ENCODE measurements around the gene GSTA2.
"Not testable (repeated sequence)": the region's sequence is repeated elsewhere in the genome, so short reads cannot be mapped to it uniquely, and the experiment has no call there.

GSTA2 gene

GRCh38 chr6:52761673-52762491 is 1.4 kb downstream of the GSTA2 start:
- not testable (repeated sequence) for FAIRE-seq

GRCh38 chr6:52760105-52760765 is 3.0 kb downstream of the GSTA2 start:
- FAIRE-seq, result no peak

More at GRCh38 chr6:52761673-52762491, 1.4 kb downstream of the GSTA2 start:
- not testable (repeated sequence) for DNase-seq (ENCODE audit: insufficient read length, low spot score)

DNA sequence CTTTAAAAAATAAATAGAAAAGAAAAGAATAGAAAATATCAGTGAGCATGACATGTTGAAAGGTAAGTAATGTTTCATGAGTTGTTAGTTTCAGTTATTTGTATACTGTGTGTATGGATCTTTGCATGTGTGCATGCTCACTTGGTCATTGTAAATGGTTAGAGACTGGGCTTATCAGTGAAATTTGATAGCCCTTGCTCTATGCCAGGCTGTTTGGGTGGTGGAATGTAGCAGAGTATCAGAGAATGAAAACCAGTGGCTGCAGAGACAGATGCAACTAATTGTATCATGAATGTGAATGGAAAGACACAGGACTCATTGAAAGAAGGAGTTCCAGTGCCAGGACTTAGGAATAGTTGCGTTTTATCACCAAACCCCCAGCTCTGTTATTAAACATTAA is 4.2 kb downstream of the GSTA2 start:
- DNase-seq (ENCODE audit: insufficient read length, low spot score), result no peak
- no peak for FAIRE-seq

More at GRCh38 chr6:52760105-52760765, 3.0 kb downstream of the GSTA2 start:
- no peak for DNase-seq (ENCODE audit: insufficient read length, low spot score)

DNA sequence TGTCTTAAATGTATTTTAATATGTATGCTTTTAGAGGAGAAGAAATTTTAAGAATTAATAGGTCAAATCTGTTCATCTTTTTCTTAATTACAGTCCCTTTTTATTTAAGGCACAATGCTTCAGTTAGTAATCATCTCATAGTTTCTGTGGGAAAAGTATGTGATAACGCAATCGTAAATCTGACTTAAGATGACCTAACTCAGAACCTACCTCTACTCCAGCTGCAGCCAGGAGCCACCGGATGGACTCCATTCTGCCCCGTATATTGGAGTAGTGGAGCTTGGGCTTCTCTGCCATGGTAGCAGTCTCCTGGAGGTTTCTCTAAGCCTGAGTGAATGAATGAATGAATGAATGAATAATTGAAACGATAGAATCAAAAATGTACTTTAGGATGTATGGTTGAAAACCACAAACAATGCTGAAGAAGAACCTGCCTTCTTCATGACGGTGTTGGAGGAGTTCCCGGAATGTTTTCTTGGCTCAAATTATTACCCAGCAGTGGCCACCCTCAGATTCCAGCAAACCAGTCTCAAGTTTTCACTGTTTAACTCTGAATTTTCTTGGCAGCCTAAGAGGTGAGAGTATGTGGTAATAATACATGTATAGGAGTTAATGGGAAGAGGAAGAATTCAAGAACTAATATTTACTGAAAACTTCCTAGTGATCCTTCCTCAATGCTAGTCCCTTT is 5.5 kb downstream of the GSTA2 start:
- not testable (repeated sequence) for FAIRE-seq; DNase-seq (ENCODE audit: insufficient read length, low spot score)

- FAIRE-seq (no peak), DNase-seq (ENCODE audit: insufficient read length, low spot score) (no peak)
These were observed 8.8 kb downstream of the GSTA2 start for GRCh38 chr6:52754443-52754842.

DNA sequence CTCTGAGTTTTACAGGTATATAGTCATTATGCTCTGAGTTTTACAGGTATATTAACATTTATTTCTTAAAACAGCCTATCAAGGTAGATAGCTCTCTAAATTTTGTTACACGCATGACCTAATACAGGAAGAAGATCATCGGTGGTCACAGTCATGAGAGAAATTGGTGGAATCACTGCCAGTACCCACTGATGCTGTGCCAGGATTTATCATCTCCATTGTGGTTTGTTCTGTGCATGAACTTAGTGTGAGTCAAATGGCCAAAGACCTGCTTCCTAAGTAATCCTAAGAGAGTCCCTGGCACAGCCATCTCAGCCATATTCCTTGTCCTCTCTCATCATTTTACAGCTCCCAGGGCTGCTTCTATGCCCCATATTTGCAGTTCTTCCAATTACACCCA is 10.1 kb downstream of the GSTA2 start:
- not testable (repeated sequence) for DNase-seq (ENCODE audit: insufficient read length, low spot score); FAIRE-seq

DNA sequence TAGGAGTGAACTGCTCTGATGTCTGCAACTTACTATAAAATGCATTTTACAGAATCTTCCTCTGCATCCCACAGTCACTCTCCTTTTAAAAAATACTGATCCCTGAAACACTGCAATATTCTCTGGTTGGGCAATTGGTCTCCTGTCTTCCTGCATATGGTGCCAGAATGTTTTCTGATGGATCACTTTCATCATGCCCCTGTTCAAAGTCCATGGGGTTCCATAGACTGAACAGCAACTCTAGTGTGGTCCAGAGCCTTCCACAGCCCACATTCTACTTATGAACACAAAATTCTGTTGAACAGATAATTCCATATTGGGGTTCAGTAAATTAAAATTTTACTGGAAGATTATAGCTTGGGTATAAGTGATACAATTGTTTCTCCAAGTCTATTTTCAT is 11.0 kb downstream of the GSTA2 start:
- DNase-seq (ENCODE audit: insufficient read length, low spot score), result no peak
- FAIRE-seq, result no peak

DNA sequence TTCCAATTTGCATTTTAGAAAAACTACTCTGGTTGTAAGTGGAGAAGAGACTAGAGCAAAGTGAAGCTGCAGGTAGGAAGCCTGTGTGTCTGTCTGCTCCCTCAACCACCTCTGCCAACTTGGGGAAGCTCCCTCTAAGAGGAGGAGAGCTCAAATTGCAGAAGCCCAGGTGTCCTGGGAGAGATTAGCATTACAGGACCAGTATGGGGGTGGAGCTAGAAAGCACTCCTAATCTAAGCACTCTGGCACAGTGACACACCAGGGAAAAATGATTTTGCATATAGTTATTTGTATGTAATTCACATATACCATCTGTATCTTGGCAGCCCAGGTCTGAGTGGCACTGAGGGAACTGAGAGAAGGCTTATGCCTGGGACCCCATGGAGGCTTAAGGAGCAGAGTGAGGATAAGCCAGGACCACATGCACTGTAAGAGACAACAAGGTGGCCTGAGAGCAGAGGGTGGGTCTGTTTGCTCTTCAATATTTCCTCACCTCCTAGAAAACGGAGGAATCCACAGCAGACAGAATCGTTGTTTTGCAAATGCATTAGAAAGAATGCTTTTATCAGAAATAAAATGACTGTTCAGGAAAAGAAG is 13.6 kb downstream of the GSTA2 start:
- FAIRE-seq (no peak), DNase-seq (ENCODE audit: insufficient read length, low spot score) (no peak)

DNA sequence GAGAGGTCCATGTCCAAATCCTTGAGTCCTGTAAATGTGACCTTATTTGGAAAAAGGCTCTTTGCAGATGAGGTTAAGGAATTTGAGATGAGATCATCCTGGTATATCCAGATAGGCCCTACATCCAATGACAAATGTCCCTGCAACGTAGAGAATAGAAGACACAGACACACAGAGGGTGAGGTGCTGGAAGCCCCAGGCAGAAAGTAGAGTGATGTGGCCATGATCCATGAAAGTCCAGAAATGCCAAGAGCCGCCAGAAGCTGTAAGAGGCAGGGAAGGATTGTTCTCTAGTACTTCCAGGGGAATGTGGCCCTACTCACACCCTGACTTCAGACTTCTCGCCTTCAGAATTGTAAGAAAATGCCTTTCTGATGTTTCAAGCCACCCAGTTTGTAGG is 16.0 kb downstream of the GSTA2 start:
- FAIRE-seq, result peak; percentile 13
- DNase-seq (ENCODE audit: insufficient read length, low spot score), result not testable (repeated sequence)

DNA sequence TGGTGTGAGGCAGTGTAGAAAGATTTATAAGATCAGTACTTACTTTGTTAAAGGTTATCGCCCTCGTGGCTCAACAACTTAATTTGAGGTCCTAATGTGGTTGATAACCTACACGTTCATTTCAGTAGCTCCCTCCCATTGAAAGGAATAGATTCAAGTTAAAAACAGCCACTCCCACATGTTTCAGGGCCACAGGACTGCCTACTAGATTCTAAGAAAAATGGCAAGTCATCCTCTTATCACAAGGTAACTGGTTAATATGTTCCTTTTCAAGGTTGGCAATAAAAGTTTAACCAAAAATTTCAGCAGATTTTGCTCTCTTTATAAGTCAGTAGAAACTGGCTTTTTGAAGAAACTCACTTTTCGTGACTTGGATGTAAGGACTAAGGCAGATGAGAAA is 17.1 kb downstream of the GSTA2 start:
- DNase-seq (ENCODE audit: insufficient read length, low spot score) (no peak), FAIRE-seq (no peak)

DNA sequence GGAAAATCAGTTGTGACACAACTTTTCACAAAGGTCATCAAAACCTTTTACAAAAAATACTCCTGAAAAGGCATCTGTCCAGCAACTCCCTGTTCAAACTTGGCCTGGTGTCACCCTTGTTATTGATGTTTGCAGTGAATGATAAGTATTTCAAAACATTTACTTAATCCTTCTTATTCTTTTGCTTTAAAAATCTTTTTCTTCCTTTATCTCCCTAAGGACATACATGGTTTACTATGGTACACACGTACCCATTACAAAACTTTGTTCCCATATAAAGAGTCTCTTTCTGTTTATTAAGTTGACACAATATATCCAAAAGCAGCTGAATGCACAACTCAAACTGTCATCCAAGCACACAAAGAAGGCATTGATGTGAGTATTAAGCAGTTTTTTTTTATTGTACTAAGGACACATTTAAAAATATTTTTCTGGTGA is 17.5 kb downstream of the GSTA2 start:
- FAIRE-seq (no peak), DNase-seq (ENCODE audit: insufficient read length, low spot score) (no peak)

GRCh38 chr6:52741872-52742271 is 21.4 kb downstream of the GSTA2 start:
- no peak for DNase-seq (ENCODE audit: insufficient read length, low spot score)
- no peak for FAIRE-seq

- FAIRE-seq (no peak), DNase-seq (ENCODE audit: insufficient read length, low spot score) (no peak)
These were observed 23.6 kb downstream of the GSTA2 start for GRCh38 chr6:52739627-52740026.

DNA sequence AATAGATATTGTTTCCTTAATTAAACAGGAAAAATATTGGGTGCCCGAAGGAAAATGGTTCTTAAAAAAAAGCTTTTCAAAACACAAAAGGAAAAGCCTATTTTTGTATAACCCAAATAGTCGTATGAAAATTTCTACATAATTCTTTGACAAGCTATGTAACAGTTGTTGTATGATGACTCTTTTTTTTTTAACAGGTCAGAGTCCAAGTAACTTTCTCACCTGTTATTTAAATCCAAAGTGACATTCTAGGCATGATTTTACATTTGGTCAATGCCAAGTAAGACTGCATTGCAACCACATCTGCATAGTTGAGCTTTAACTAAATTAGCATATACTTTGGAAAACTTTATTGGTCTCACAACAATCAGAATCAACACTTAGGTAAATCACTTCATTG is 24.1 kb downstream of the GSTA2 start:
- FAIRE-seq (no peak), DNase-seq (ENCODE audit: insufficient read length, low spot score) (no peak)

DNA sequence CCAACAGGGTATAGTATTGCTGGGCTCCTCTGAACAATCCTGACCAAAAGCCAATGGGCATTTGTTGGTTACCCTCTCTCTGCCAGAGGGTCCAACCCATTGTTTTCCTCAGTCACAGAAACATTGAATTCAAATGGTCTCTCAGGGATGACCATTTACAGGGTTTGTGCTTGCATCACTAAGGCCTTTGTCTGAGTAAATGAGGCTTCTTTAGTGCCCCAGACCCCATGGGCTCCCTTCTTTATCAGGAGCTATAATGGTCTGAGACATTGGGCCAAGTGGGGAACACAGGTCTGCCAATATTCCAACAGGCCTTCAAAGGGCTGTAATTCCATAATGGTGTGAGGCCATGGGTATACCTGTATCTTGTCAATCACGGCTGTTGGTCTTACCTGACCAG is 27.1 kb downstream of the GSTA2 start:
- FAIRE-seq (no peak), DNase-seq (ENCODE audit: insufficient read length, low spot score) (no peak)

GRCh38 chr6:52735071-52735470 is 28.2 kb downstream of the GSTA2 start:
- DNase-seq (ENCODE audit: insufficient read length, low spot score) (no peak), FAIRE-seq (no peak)

DNA sequence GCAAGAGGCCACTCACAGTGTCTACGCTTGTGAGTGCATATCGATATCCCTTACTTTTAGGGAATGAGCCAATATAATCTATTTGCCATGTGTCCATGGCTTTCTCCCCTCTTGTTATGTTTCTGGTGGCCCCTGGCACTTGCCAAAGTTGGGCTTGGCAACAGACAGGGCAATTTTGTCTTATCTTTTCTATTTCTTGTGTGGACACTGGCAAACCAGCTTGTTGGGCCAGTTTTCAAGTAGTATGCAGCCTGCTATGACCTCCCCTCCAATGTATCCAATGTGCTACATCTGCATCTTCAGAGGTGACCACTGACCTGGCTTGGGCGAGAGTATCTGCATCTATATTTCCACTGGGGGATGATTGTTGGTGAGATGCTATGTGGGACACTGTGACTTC is 29.2 kb downstream of the GSTA2 start:
- FAIRE-seq (no peak), DNase-seq (ENCODE audit: insufficient read length, low spot score) (no peak)

GRCh38 chr6:52733172-52733571 is 30.1 kb downstream of the GSTA2 start:
- no peak for DNase-seq (ENCODE audit: insufficient read length, low spot score)
- no peak for FAIRE-seq

DNA sequence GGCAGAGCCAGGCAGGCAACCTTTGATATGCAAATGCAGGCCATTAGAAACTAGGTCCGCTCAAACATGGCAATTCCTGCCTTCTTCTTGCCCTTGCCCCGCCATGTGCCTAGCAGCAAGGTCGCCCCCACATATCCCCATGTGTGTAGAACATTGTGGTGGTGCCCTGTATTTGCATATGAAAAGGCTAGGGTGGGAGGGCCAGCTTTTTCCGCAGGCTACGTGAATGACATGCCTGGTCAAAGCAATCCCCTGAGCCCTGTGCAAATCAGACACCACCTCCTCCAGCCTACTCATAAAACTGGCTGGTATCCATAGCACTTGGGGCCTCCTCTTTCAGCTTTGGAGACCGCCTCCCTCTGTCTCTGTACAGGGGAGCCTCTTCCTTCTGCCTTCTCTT is 31.6 kb downstream of the GSTA2 start:
- DNase-seq (ENCODE audit: insufficient read length, low spot score) (no peak), FAIRE-seq (no peak)

DNA sequence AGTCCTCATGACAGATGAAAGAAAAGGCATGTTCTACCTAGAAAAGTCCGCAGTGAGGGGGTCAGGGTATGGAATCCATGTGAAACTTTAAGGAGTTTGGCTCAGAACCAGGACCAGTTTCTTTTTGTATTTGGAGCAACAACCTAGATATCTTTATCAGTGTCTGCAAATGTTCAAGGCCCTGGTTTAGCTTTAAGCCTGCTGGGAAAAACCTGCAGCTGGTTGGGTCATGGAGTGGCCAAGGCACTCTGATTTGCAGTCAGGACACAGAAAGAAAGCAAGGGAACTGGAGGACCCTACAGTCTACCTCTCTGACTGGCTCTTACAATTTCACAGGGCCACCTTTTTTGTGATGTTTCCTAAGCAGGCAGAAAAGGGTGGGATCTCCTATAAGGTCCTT is 33.7 kb downstream of the GSTA2 start:
- DNase-seq (ENCODE audit: insufficient read length, low spot score), result no peak
- no peak for FAIRE-seq

DNA sequence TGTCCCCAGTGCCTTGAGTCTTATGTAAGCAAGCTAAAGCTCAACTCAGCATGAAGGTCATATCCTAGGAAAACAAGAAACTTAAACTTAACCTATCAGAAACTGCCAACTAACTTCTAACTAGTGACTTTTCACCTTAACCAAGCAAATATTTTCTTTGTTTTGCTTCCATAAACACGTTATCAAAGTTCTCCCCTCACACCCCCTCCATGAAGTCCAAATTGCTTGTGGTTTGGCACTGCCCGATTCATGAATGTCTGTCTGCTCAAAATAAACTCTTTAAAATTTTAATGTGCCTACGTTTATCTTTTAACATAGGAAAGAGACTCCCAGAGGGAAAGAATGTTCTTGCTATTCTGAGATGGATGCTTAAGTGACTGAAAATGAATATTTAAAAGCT is 34.9 kb downstream of the GSTA2 start:
- DNase-seq (ENCODE audit: insufficient read length, low spot score), result no peak
- no peak for FAIRE-seq

Measured in HTR-8/SVneo (cell line).